OCI-LY7 (cell line): ENCODE data around the gene SHROOM2. TPM values are rescaled to one million over a fixed set of nuclear protein-coding genes. Genes with fewer than 3 reads are reported as not detected.

Source experiments
- BruUV-seq: library from RNA; stranded (reverse); fragments of 400-500 nt; replicated peaks from 2 replicates; lab custom pipeline; 2021; lab: Mats Ljungman, UMichigan
- CTCF ChIA-PET: fragments of 300-600 bp; sonication (Branson Sonifier 250); formaldehyde crosslinking; loops from one replicate; lab custom pipeline; 2022; ENCODE audit warnings: antibody characterized with exemption; ENCODE audit not compliant: unreplicated experiment; lab: Charles Lee
- POLR2A ChIA-PET: fragments of 300-600 bp; sonication (Branson Sonifier 250); formaldehyde crosslinking; loops from one replicate; lab custom pipeline; 2022; ENCODE audit warnings: antibody characterized with exemption; lab: Charles Lee
- DNase-seq: peaks from one replicate; pipeline ENCODE4 v3.0.0-alpha.2; 2015; ENCODE audit warnings: low spot score
- H2AFZ ChIP-seq: fragments of 200-600 bp; sonication (generic), shearing (Covaris generic); 2 replicates; pipeline ENCODE4 v1.6.1; 2014; ENCODE audit warnings: mild to moderate bottlenecking, antibody characterized with exemption, low read length, moderate library complexity
- H3K27ac ChIP-seq: fragments of 200-600 bp; sonication (generic); 2 replicates; pipeline ENCODE4 v1.5.1; 2014; ENCODE audit warnings: mixed run types, low read depth, mild to moderate bottlenecking, moderate library complexity, low read length, inconsistent platforms; ENCODE audit not compliant: poor library complexity, severe bottlenecking
- H3K36me3 ChIP-seq: fragments of 200-600 bp; sonication (generic); 2 replicates; pipeline ENCODE4 v1.6.1; 2014; ENCODE audit warnings: mild to moderate bottlenecking, antibody characterized with exemption, low read length, moderate library complexity, mixed read lengths; ENCODE audit not compliant: insufficient read depth
- H3K4me1 ChIP-seq: fragments of 200-600 bp; sonication (generic); 2 replicates; pipeline ENCODE4 v1.5.1; 2014; ENCODE audit warnings: mild to moderate bottlenecking, low read length; ENCODE audit not compliant: insufficient read depth, poor library complexity, severe bottlenecking
- H3K4me2 ChIP-seq: fragments of 200-600 bp; sonication (generic); 2 replicates; pipeline ENCODE4 v1.6.1; 2014; ENCODE audit warnings: mild to moderate bottlenecking, low read length
- H3K4me3 ChIP-seq: fragments of 200-600 bp; sonication (generic); 2 replicates; pipeline ENCODE4 v1.5.1; 2014; ENCODE audit warnings: mild to moderate bottlenecking, low read depth, low read length; ENCODE audit not compliant: poor library complexity, severe bottlenecking
- H3K79me2 ChIP-seq: fragments of 200-600 bp; sonication (generic); 2 replicates; pipeline ENCODE4 v1.6.1; 2016; ENCODE audit warnings: low read depth, mild to moderate bottlenecking, low read length, moderate library complexity, mixed read lengths; ENCODE audit not compliant: insufficient read depth
- H3K9me2 ChIP-seq: fragments of 200-600 bp; sonication (generic); 2 replicates; pipeline ENCODE4 v1.6.1; 2016; ENCODE audit warnings: mild to moderate bottlenecking, low read length, mixed read lengths; ENCODE audit not compliant: insufficient read depth
- H3K9me3 ChIP-seq: fragments of 200-600 bp; sonication (generic); 2 replicates; pipeline ENCODE4 v1.6.1; 2014; ENCODE audit warnings: mild to moderate bottlenecking, mixed run types, low read length, mixed read lengths
- H4K20me1 ChIP-seq: fragments of 200-600 bp; sonication (generic); 2 replicates; pipeline ENCODE4 v1.6.1; 2014; ENCODE audit warnings: mild to moderate bottlenecking, antibody characterized with exemption, low read length, moderate library complexity, mixed read lengths; ENCODE audit not compliant: insufficient read depth
- CTCF ChIP-seq: fragments of 200-600 bp; sonication (generic); conservative IDR thresholded peaks from 2 replicates; pipeline ENCODE4 v1.5.1; 2014; ENCODE audit warnings: mild to moderate bottlenecking, antibody characterized with exemption, low read length, moderate library complexity, mixed read lengths
- EZH2phosphoT487 ChIP-seq: fragments of 200-600 bp; sonication (generic); IDR thresholded peaks from 2 replicates; pipeline ENCODE4 v1.6.1; 2018; ENCODE audit warnings: low read depth, borderline replicate concordance, mild to moderate bottlenecking, mixed run types, antibody characterized with exemption, low read length, moderate library complexity, mixed read lengths
- intact Hi-C: fragments of 100-400 bp; cut with micrococcal nuclease; formaldehyde crosslinking; loops from one replicate; pipeline ENCODE4 v1.10.0; 2022; ENCODE audit not compliant: unreplicated experiment
- total RNA-seq, 2 experiments: library from RNA; depleted of rRNA in 1 of 2; stranded (reverse); fragments of >200 nt in 1 of 2; shearing (Covaris generic) in 1 of 2; gene quantifications; 2 replicates each; pipeline ENCODE4 v1.2.3, GENCODE V29; 2014 to 2022

Gene SHROOM2
- total RNA-seq, 2 experiments from 2014 or later = not detected

- BruUV-seq = no TSS peak
- H3K27ac ChIP-seq = no peak overlapping the region
- no peak for DNase-seq
- H3K4me1 ChIP-seq = no peaks in the 10 kb centered on the region
- H3K9me2 ChIP-seq = no peaks in the 10 kb centered on the region
- no peak overlapping the region for H2AFZ ChIP-seq
- no peak overlapping the region for H3K4me3 ChIP-seq
- no peaks in the 10 kb centered on the region for H3K79me2 ChIP-seq
- H4K20me1 ChIP-seq = no peaks in the 10 kb centered on the region
- TF ChIP-seq CTCF (no peak), EZH2phosphoT487 (no peak)
- ChIA-PET POLR2A (no interaction called here), CTCF (no interaction called here)
- no peak overlapping the region for H3K4me2 ChIP-seq
- H3K36me3 ChIP-seq = no peaks in the 10 kb centered on the region
- no peaks in the 10 kb centered on the region for H3K9me3 ChIP-seq
- intact Hi-C loops = no loop called here
Observed at GRCh38 chrX:9825129-9825790, 39.0 kb downstream of the SHROOM2 start.

GRCh38 chrX:9825966-9826365 lies 39.7 kb downstream of the SHROOM2 start:
- Histone ChIP-seq H3K4me1 (no peaks in the 10 kb centered on the region), H3K9me3 (no peaks in the 10 kb centered on the region), H3K9me2 (no peaks in the 10 kb centered on the region), H3K4me3 (no peak overlapping the region), H2AFZ (no peak overlapping the region), H4K20me1 (no peaks in the 10 kb centered on the region), H3K4me2 (no peak overlapping the region), H3K27ac (no peak overlapping the region), H3K36me3 (no peaks in the 10 kb centered on the region), H3K79me2 (no peaks in the 10 kb centered on the region)
- POLR2A ChIA-PET = no interaction called here
- TF ChIP-seq EZH2phosphoT487 (no peak), CTCF (no peak)
- BruUV-seq = no TSS peak
- CTCF ChIA-PET = no interaction called here
- DNase-seq = no peak
- intact Hi-C loops = no loop called here
